Left ventricle myocardium inferior (tissue), 1 donor: ENCODE measurements around the gene CLEC4M. TPM values are rescaled to one million over a fixed set of nuclear protein-coding genes. Genes with fewer than 3 reads are reported as not detected.

Source experiments
- DNase-seq: peaks from one replicate; pipeline ENCODE4 v3.0.0-alpha.2; 2020
- H3K27ac ChIP-seq: fragments of 200-600 bp; replicated peaks from 2 replicates; pipeline ENCODE4 v1.8.0; 2021
- H3K27me3 ChIP-seq: fragments of 200-600 bp; 2 replicates; pipeline ENCODE4 v1.8.0; 2021; ENCODE audit warnings: low read depth
- H3K36me3 ChIP-seq: fragments of 200-600 bp; 2 replicates; pipeline ENCODE4 v1.8.0; 2021
- H3K4me1 ChIP-seq: fragments of 200-600 bp; 2 replicates; pipeline ENCODE4 v1.8.0; 2021
- H3K4me3 ChIP-seq: fragments of 200-600 bp; 2 replicates; pipeline ENCODE4 v1.8.0; 2021; ENCODE audit warnings: mild to moderate bottlenecking, moderate library complexity
- H3K9me3 ChIP-seq: fragments of 200-600 bp; replicated peaks from 2 replicates; pipeline ENCODE4 v1.8.0; 2021
- intact Hi-C: fragments of 100-400 bp; cut with micrococcal nuclease; formaldehyde crosslinking; loops from one replicate; pipeline ENCODE4 v1.11.0; 2022
- total RNA-seq: library from RNA; stranded (reverse); fragmentation: NEBNext Ultra II Directional; extraction: Animal tissue kit (Norgen Biotek cat#: 25700); gene quantifications from one replicate; pipeline ENCODE4 v1.2.1, GENCODE V29; 2021
- TF ChIP-seq, protein P1 (sequence below): fragments of 200-600 bp; IDR thresholded peaks from 2 replicates; pipeline ENCODE4 v1.8.0; 2021; ENCODE audit warnings: antibody characterized with exemption, mild to moderate bottlenecking, borderline replicate concordance
- donor health status: DM: no; HTN: yes; CAD: no; lungs with severe emphysema.

CLEC4M gene
- total RNA-seq, 1 donor from 2014 or later: not detected

DNA sequence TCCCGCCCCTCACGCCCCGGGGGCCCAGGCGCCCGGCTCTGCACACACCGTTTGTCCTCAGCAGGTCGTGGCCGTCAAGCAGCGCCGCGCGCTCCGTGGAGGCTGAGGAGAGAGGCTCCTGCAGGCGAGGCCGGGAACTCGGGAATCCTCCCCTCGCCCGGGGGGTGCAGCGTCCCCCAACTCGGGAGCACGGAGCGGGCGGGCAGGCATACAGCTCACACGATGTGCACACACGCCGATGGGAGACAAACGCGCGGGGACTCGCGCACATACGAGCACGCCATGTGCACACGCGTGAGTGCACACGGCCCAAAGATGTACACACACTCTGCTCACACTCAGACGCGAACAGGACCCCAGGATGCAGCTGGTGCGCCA, 31.8 kb upstream of the CLEC4M start:
- no peaks in the 10 kb centered on the region for H3K4me1 ChIP-seq
- intact Hi-C loops: no loop called here
- no peak overlapping the region for H3K27ac ChIP-seq
- no peaks in the 10 kb centered on the region for H3K36me3 ChIP-seq
- H3K27me3 ChIP-seq: peaks cover 81% of the 10 kb centered on the region
- TF ChIP-seq, protein P1, sequence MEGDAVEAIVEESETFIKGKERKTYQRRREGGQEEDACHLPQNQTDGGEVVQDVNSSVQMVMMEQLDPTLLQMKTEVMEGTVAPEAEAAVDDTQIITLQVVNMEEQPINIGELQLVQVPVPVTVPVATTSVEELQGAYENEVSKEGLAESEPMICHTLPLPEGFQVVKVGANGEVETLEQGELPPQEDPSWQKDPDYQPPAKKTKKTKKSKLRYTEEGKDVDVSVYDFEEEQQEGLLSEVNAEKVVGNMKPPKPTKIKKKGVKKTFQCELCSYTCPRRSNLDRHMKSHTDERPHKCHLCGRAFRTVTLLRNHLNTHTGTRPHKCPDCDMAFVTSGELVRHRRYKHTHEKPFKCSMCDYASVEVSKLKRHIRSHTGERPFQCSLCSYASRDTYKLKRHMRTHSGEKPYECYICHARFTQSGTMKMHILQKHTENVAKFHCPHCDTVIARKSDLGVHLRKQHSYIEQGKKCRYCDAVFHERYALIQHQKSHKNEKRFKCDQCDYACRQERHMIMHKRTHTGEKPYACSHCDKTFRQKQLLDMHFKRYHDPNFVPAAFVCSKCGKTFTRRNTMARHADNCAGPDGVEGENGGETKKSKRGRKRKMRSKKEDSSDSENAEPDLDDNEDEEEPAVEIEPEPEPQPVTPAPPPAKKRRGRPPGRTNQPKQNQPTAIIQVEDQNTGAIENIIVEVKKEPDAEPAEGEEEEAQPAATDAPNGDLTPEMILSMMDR: no peak
- H3K4me3 ChIP-seq: no peak overlapping the region
- DNase-seq: no peak
- H3K9me3 ChIP-seq: no peaks in the 10 kb centered on the region

GRCh38 chr19:7731615-7732014, 31.4 kb upstream of the CLEC4M start:
- no peaks in the 10 kb centered on the region for H3K4me1 ChIP-seq
- H3K4me3 ChIP-seq: no peak overlapping the region
- H3K27me3 ChIP-seq: peaks cover 77% of the 10 kb centered on the region
- no peaks in the 10 kb centered on the region for H3K9me3 ChIP-seq
- no peaks in the 10 kb centered on the region for H3K36me3 ChIP-seq
- no peak overlapping the region for H3K27ac ChIP-seq
- TF ChIP-seq, protein P1: no peak
- no peak for DNase-seq
- intact Hi-C loops: no loop called here

- intact Hi-C loops: no loop called here
- TF ChIP-seq, protein P1: no peak
- peaks cover 76% of the 10 kb centered on the region for H3K27me3 ChIP-seq
These were observed 31.0 kb upstream of the CLEC4M start, which contains the start of gene CLEC4G for GRCh38 chr19:7732045-7732444. CLEC4G (minus strand) TSS chr19:7732110; CDS start chr19:7732102, 8 bp downstream.

DNA sequence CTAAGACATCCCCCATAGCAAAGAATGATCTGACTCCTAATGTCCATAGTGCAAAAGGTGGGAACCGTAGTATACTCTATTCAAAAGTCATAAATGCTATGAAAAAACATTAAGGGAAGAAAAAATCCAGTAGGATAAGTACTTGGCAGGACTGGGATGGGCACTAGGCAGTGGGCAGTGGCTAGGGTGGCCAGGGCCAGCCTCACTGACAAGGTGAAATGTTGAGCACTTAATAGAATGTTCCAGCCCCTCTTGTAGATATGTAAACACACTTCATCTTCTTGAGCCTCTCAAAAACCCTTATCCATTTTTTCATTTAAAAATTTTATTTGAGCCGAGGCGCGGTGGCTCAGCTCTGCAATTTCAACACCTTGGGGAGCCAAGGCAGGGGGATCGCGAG, 29.7 kb upstream of the CLEC4M start:
- no peak overlapping the region for H3K4me3 ChIP-seq
- intact Hi-C loops: no loop called here
- H3K9me3 ChIP-seq: no peaks in the 10 kb centered on the region
- TF ChIP-seq, protein P1: no peak
- peaks cover 68% of the 10 kb centered on the region for H3K27me3 ChIP-seq
- H3K36me3 ChIP-seq: no peaks in the 10 kb centered on the region
- no peak for DNase-seq
- no peak overlapping the region for H3K27ac ChIP-seq
- H3K4me1 ChIP-seq: no peaks in the 10 kb centered on the region

More at GRCh38 chr19:7732045-7732444, 31.0 kb upstream of the CLEC4M start, which contains the start of gene CLEC4G:
- DNase-seq: no peak
- Histone ChIP-seq H3K9me3 (no peaks in the 10 kb centered on the region), H3K4me3 (no peak within 1 kb of the TSS), H3K36me3 (no peaks in the 10 kb centered on the region), H3K4me1 (no peaks in the 10 kb centered on the region), H3K27ac (no peak within 1 kb of the TSS)

DNA sequence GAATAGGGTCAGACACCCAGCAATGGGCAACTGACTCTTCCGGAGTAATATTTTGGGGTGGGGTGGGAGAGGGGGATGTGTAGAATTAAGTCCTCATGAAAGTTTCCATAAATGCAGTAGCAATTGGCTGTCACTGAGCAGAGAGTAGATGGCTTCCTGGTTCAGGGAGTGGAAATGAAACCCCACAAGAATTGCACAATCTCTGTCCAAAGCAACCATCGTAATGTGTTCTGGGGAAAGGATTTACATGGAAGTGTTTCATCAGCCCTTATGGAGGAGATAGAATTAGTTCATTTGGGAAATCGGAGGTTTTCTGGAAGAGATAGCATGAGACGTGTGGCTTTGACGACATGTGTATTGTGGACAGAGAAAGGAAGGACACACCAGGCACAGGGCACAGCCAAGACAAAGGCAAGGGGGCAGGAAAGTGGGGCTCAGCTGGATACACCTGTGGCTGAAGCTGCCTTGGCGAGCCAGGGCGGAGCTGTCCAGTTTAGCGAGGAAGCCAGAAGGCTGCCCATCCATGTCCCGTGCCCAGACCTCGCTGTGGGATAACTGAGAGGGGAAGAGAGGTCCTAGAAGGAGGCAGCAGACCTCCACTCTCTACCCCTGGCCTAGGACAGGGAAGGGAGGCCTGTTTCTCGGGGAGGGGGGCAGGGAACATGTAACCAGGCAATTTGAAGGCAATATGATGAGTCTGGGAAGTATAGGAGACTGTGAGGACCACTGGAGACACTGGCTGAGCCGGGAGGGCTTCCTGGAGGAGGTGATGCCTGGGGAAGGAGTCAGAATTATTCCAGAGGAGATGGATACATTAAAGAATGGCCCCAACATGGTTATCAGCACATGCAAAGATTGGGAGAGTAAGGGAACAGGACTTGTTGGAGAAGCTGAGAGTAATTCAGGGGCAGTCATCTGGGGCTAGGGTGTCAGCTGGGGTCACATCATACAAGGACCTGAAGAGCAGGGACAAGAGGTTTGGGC, 28.5 kb upstream of the CLEC4M start:
- intact Hi-C loops: no loop called here
- TF ChIP-seq, protein P1: no peak
- Histone ChIP-seq H3K4me3 (no peak overlapping the region), H3K27me3 (peaks cover 64% of the 10 kb centered on the region), H3K9me3 (no peaks in the 10 kb centered on the region), H3K4me1 (no peaks in the 10 kb centered on the region), H3K27ac (no peak overlapping the region), H3K36me3 (no peaks in the 10 kb centered on the region)
- no peak for DNase-seq
